ENCODE measurements around the gene ALPG.

ALPG gene

GRCh38 chr2:232458661-232459418 is 52.2 kb downstream of the ALPG start:
- no peaks in the 10 kb centered on the region for H3K9me3 ChIP-seq (ENCODE audit: low read length)
- H3K4me1 ChIP-seq (ENCODE audit: insufficient read depth, low read length, severe bottlenecking) = no peaks in the 10 kb centered on the region
- no peak overlapping the region for H3K4me2 ChIP-seq (ENCODE audit: low read length)
- H4K20me1 ChIP-seq (ENCODE audit: insufficient read depth, low read length) = no peaks in the 10 kb centered on the region
- no peaks in the 10 kb centered on the region for H3K36me3 ChIP-seq (ENCODE audit: insufficient read depth, low read length)
- no peak overlapping the region for H3K4me3 ChIP-seq (ENCODE audit: low read depth, low read length, poor library complexity, severe bottlenecking)
- 0 out of 2 replicates have a peak, but pooled peaks cover 11% of the 10 kb centered on the region for H3K27me3 ChIP-seq (ENCODE audit: insufficient read depth, low read length)
- no peak overlapping the region for H3K27ac ChIP-seq (ENCODE audit: low read depth, low read length, poor library complexity, severe bottlenecking)
- H2AFZ ChIP-seq (ENCODE audit: low read length) = no peak overlapping the region
- no peaks in the 10 kb centered on the region for H3K9me2 ChIP-seq (ENCODE audit: low read depth, low read length)
- no peak overlapping the region for H3K9ac ChIP-seq (ENCODE audit: low read length)
- TF ChIP-seq EZH2 (IDR thresholded peaks at IDR 0.05; ENCODE audit: borderline replicate concordance, low read length) (no peak), CTCF (IDR thresholded peaks at IDR 0.05; ENCODE audit: low read length) (no peak)
- H3F3A ChIP-seq (ENCODE audit: insufficient read depth, low read length) = no peaks in the 10 kb centered on the region
- H3K79me2 ChIP-seq (ENCODE audit: insufficient read depth, low read length) = no peaks in the 10 kb centered on the region

- Histone ChIP-seq H3K9me2 (ENCODE audit: low read depth, low read length) (no peaks in the 10 kb centered on the region), H3K4me1 (ENCODE audit: insufficient read depth, low read length, severe bottlenecking) (no peaks in the 10 kb centered on the region), H3K27me3 (ENCODE audit: insufficient read depth, low read length) (0 out of 2 replicates have a peak, but pooled peaks cover 10% of the 10 kb centered on the region), H3K4me2 (ENCODE audit: low read length) (no peak overlapping the region), H2AFZ (ENCODE audit: low read length) (no peak overlapping the region), H3K9ac (ENCODE audit: low read length) (no peak overlapping the region), H3F3A (ENCODE audit: insufficient read depth, low read length) (no peaks in the 10 kb centered on the region), H3K9me3 (ENCODE audit: low read length) (no peaks in the 10 kb centered on the region), H3K27ac (ENCODE audit: low read depth, low read length, poor library complexity, severe bottlenecking) (no peak overlapping the region), H3K4me3 (ENCODE audit: low read depth, low read length, poor library complexity, severe bottlenecking) (no peak overlapping the region), H4K20me1 (ENCODE audit: insufficient read depth, low read length) (no peaks in the 10 kb centered on the region), H3K79me2 (ENCODE audit: insufficient read depth, low read length) (no peaks in the 10 kb centered on the region), H3K36me3 (ENCODE audit: insufficient read depth, low read length) (no peaks in the 10 kb centered on the region)
- no peak for TF ChIP-seq CTCF (IDR thresholded peaks at IDR 0.05; ENCODE audit: low read length)
- TF ChIP-seq EZH2 (IDR thresholded peaks at IDR 0.05; ENCODE audit: borderline replicate concordance, low read length) = no peak
These were observed 52.9 kb downstream of the ALPG start for GRCh38 chr2:232459419-232460035.

GRCh38 chr2:232460171-232460570 is 53.5 kb downstream of the ALPG start:
- Histone ChIP-seq H3F3A (ENCODE audit: insufficient read depth, low read length) (no peaks in the 10 kb centered on the region), H3K27me3 (ENCODE audit: insufficient read depth, low read length) (0 out of 2 replicates have a peak, but pooled peaks cover 6% of the 10 kb centered on the region), H3K9me2 (ENCODE audit: low read depth, low read length) (no peaks in the 10 kb centered on the region), H3K4me3 (ENCODE audit: low read depth, low read length, poor library complexity, severe bottlenecking) (no peak overlapping the region), H3K36me3 (ENCODE audit: insufficient read depth, low read length) (no peaks in the 10 kb centered on the region), H4K20me1 (ENCODE audit: insufficient read depth, low read length) (no peaks in the 10 kb centered on the region), H3K79me2 (ENCODE audit: insufficient read depth, low read length) (no peaks in the 10 kb centered on the region), H3K9ac (ENCODE audit: low read length) (no peak overlapping the region), H3K9me3 (ENCODE audit: low read length) (no peaks in the 10 kb centered on the region), H3K4me2 (ENCODE audit: low read length) (no peak overlapping the region), H3K27ac (ENCODE audit: low read depth, low read length, poor library complexity, severe bottlenecking) (no peak overlapping the region), H2AFZ (ENCODE audit: low read length) (no peak overlapping the region), H3K4me1 (ENCODE audit: insufficient read depth, low read length, severe bottlenecking) (no peaks in the 10 kb centered on the region)
- TF ChIP-seq CTCF (IDR thresholded peaks at IDR 0.05; ENCODE audit: low read length) (no peak), EZH2 (IDR thresholded peaks at IDR 0.05; ENCODE audit: borderline replicate concordance, low read length) (no peak)
